WTC11 (cell line): Measurements from ENCODE around the gene STN1.

Experiments
- AFF4 ChIP-seq: sonication (generic); formaldehyde crosslinking; IDR thresholded peaks from 2 replicates; pipeline ENCODE4 v1.8.1; 2023; ENCODE audit warnings: mild to moderate bottlenecking, missing genetic modification reagents, borderline replicate concordance
- CREB1 ChIP-seq: sonication (generic); formaldehyde crosslinking; IDR thresholded peaks from 2 replicates; pipeline ENCODE4 v1.8.0; 2023; ENCODE audit warnings: mild to moderate bottlenecking, missing genetic modification reagents
- CTCF ChIP-seq: fragments of 200-600 bp; IDR thresholded peaks from 2 replicates; pipeline ENCODE4 v1.8.0; 2022; ENCODE audit warnings: antibody characterized with exemption
- E2F1 ChIP-seq: sonication (generic); formaldehyde crosslinking; IDR thresholded peaks from 2 replicates; pipeline ENCODE4 v1.8.0; 2022; ENCODE audit warnings: mild to moderate bottlenecking, missing genetic modification reagents
- E2F5 ChIP-seq: sonication (generic); formaldehyde crosslinking; IDR thresholded peaks from 2 replicates; pipeline ENCODE4 v1.8.1; 2022; ENCODE audit warnings: mild to moderate bottlenecking, moderate library complexity, missing genetic modification reagents
- FOXJ3 ChIP-seq: sonication (generic); formaldehyde crosslinking; IDR thresholded peaks from 2 replicates; pipeline ENCODE4 v1.9.0; 2021; ENCODE audit warnings: missing genetic modification reagents, mild to moderate bottlenecking, borderline replicate concordance
- KAT7 ChIP-seq: sonication (generic); formaldehyde crosslinking; IDR thresholded peaks from 2 replicates; pipeline ENCODE4 v1.8.1; 2023; ENCODE audit warnings: missing genetic modification reagents, mild to moderate bottlenecking, borderline replicate concordance
- MAX ChIP-seq: sonication (generic); formaldehyde crosslinking; IDR thresholded peaks from 2 replicates; pipeline ENCODE4 v1.8.0; 2022; ENCODE audit warnings: mild to moderate bottlenecking, missing genetic modification reagents
- USF2 ChIP-seq: sonication (generic); formaldehyde crosslinking; IDR thresholded peaks from 2 replicates; pipeline ENCODE4 v1.8.1; 2023; ENCODE audit warnings: mild to moderate bottlenecking, missing genetic modification reagents, moderate library complexity

GRCh38 chr10:103941801-103942200 is 23.8 kb upstream of the STN1 start:
- TF ChIP-seq FOXJ3 (CRISPR knock-in tag): no peak
- TF ChIP-seq CTCF: no peak
- TF ChIP-seq AFF4 (CRISPR knock-in tag): no peak
- no peak for TF ChIP-seq E2F1 (CRISPR knock-in tag)
- no peak for TF ChIP-seq MAX (CRISPR knock-in tag)
- TF ChIP-seq KAT7 (CRISPR knock-in tag): no peak
- no peak for TF ChIP-seq CREB1 (CRISPR knock-in tag)
- TF ChIP-seq USF2 (CRISPR knock-in tag): no peak
- TF ChIP-seq E2F5: no peak
